Testis (tissue), 2 donors: Measurements from ENCODE around the gene MED13.

Experiments
- CTCF ChIP-seq, 3 experiments: fragments of 450-650 bp in 2 of 3; fragments of 200-600 bp in 1 of 3; sonication (generic) in 1 of 3; IDR thresholded peaks; one replicate each; pipeline ENCODE4 v1.5.1; 2016 to 2019; ENCODE audit warnings: antibody characterized with exemption in 3 of 3, mild to moderate bottlenecking in 2 of 3, moderate library complexity in 1 of 3
- POLR2A ChIP-seq: fragments of 450-650 bp; IDR thresholded peaks from one replicate; pipeline ENCODE4 v1.6.1; 2017; ENCODE audit warnings: antibody characterized with exemption, mild to moderate bottlenecking, moderate library complexity

DNA sequence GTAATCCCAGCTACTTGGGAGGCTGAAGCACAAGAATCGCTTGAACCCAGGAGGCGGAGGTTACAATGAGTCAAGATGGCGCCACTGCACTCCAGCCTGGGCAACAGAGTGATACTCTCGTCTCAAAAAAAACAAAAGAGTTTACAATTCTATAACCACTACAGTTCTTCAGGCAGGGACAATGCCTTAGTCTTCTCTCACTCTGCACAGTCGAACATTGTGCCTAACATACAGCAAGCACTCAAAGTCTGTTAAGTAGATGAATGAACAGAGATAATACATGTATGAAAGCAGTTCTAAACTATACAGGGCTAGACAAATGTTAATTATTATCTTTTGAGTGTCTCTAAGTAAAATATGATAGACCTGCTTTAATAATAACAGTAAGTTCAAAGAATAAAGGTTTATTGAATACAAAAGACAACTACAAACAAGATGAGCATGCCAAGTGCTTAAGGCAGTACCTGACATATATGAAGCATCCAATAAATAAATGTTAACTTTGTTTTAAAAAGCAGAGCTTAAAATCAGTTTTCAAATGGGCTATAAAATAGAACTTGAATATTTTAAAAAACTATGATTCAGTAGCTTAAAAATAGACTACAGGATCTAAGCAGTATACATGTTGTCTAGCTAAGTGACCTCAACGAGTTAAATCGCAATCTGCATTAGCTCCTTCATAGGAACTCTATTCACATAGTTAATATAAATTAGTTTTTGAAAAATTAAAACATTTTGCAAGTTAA lies 156.6 kb downstream of the MED13 start:
- TF ChIP-seq CTCF (IDR thresholded peaks at IDR 0.05) = no peak
- TF ChIP-seq POLR2A = no peak
